ENCODE measurements around the gene MPI. TPM values are rescaled to one million over a fixed set of nuclear protein-coding genes. Genes with fewer than 3 reads are reported as not detected.
"Not testable (repeated sequence)": the region's sequence is repeated elsewhere in the genome, so short reads cannot be mapped to it uniquely, and the experiment has no call there.

Gene MPI
- total RNA-seq, 2 donors from 2014 or later: 50.7 to 68.0 TPM

GRCh38 chr15:74873756-74874424, 16.0 kb upstream of the MPI start:
- Histone ChIP-seq H3K27me3 (no peaks in the 10 kb centered on the region), H3K4me1 (peaks cover 24% of the 10 kb centered on the region), H3K36me3 (no peaks in the 10 kb centered on the region), H3K27ac (peak overlapping the region; percentile 92), H3K4me3 (peak overlapping the region; percentile 76), H3K9ac (ENCODE audit: low read depth in 2 of 2, low read length in 2 of 2) (peak overlapping the region; percentile 64 to 90), H3K9me3 (no peaks in the 10 kb centered on the region)
- intact Hi-C loops (cut with DNase I): no loop called here
- no peak for TF ChIP-seq CTCF (IDR thresholded peaks at IDR 0.05)
- DNase-seq: peak; percentile 47

GRCh38 chr15:74878273-74878672, 11.6 kb upstream of the MPI start:
- intact Hi-C loops (cut with DNase I): no loop called here
- Histone ChIP-seq H3K27me3 (no peaks in the 10 kb centered on the region), H3K9ac (ENCODE audit: low read depth in 2 of 2, low read length in 2 of 2) (no peak overlapping the region), H3K4me3 (no peak overlapping the region), H3K36me3 (no peaks in the 10 kb centered on the region), H3K27ac (no peak overlapping the region), H3K9me3 (no peaks in the 10 kb centered on the region), H3K4me1 (no peaks in the 10 kb centered on the region)
- DNase-seq: no peak
- TF ChIP-seq CTCF (IDR thresholded peaks at IDR 0.05): no peak

GRCh38 chr15:74882528-74882927, 7.3 kb upstream of the MPI start:
- Histone ChIP-seq H3K4me3 (no peak overlapping the region), H3K9ac (ENCODE audit: low read depth in 2 of 2, low read length in 2 of 2) (no peak overlapping the region), H3K36me3 (no peaks in the 10 kb centered on the region), H3K27ac (no peak overlapping the region), H3K4me1 (no peaks in the 10 kb centered on the region), H3K27me3 (no peaks in the 10 kb centered on the region), H3K9me3 (no peaks in the 10 kb centered on the region)
- no peak for TF ChIP-seq CTCF (IDR thresholded peaks at IDR 0.05)
- intact Hi-C loops (cut with DNase I): no loop called here
- DNase-seq: no peak

GRCh38 chr15:74884428-74885223, 5.2 kb upstream of the MPI start:
- no peaks in the 10 kb centered on the region for H3K9me3 ChIP-seq
- intact Hi-C loops (cut with DNase I): no loop called here
- no peak for TF ChIP-seq CTCF (IDR thresholded peaks at IDR 0.05)

GRCh38 chr15:74885461-74885860, 4.4 kb upstream of the MPI start:
- Histone ChIP-seq H3K27ac (no peak overlapping the region), H3K27me3 (no peaks in the 10 kb centered on the region), H3K36me3 (no peaks in the 10 kb centered on the region), H3K9me3 (no peaks in the 10 kb centered on the region), H3K9ac (ENCODE audit: low read depth in 2 of 2, low read length in 2 of 2) (no peak overlapping the region), H3K4me1 (no peaks in the 10 kb centered on the region), H3K4me3 (no peak overlapping the region)
- intact Hi-C loops (cut with DNase I): no loop called here
- no peak for DNase-seq
- TF ChIP-seq CTCF (IDR thresholded peaks at IDR 0.05): no peak

More at GRCh38 chr15:74884428-74885223, 5.2 kb upstream of the MPI start:
- Histone ChIP-seq H3K27me3 (no peaks in the 10 kb centered on the region), H3K9ac (ENCODE audit: low read depth in 2 of 2, low read length in 2 of 2) (no peak overlapping the region), H3K4me3 (no peak overlapping the region), H3K4me1 (no peaks in the 10 kb centered on the region), H3K36me3 (no peaks in the 10 kb centered on the region), H3K27ac (no peak overlapping the region)
- DNase-seq: no peak

- H3K27ac ChIP-seq; H3K9ac ChIP-seq (ENCODE audit: low read depth in 2 of 2, low read length in 2 of 2); intact Hi-C loops (cut with DNase I): not testable (repeated sequence)
Measured at GRCh38 chr15:74887537-74888193, 2.2 kb upstream of the MPI start.

More at GRCh38 chr15:74887537-74888193, 2.2 kb upstream of the MPI start:
- H3K9me3 ChIP-seq, H3K4me3 ChIP-seq, H3K4me1 ChIP-seq, DNase-seq, H3K36me3 ChIP-seq, H3K27me3 ChIP-seq: not testable (repeated sequence)
